IMR-90 (cell line): Measurements from ENCODE around the gene SERPING1. TPM values are rescaled to one million over a fixed set of nuclear protein-coding genes. Genes with fewer than 3 reads are reported as not detected.
A peak's percentile ranks its signal among the peaks of the same experiment; 100 is the strongest.

ENCODE experiments used
- ATAC-seq: fragments of 200-7000 bp; cut with Tn5 transposase; 2 replicates; pipeline ENCODE4 v1.9.1; 2020; ENCODE audit warnings: low read depth, mild to moderate bottlenecking, moderate library complexity
- BruUV-seq: library from RNA; stranded (reverse); fragments of 400-500 nt; replicated peaks from 2 replicates; lab custom pipeline; 2021; lab: Mats Ljungman, UMichigan
- CTCF ChIA-PET: fragments of 300-600 bp; formaldehyde crosslinking; extraction: SDS; loops from one replicate; lab custom pipeline; 2021; ENCODE audit warnings: antibody characterized with exemption; lab: Yijun Ruan, JAX
- POLR2A ChIA-PET: fragments of 300-600 bp; sonication (Branson Sonifier 250); formaldehyde crosslinking; loops from one replicate; lab custom pipeline; 2022; ENCODE audit warnings: antibody characterized with exemption; ENCODE audit not compliant: unreplicated experiment; lab: Charles Lee
- DNase-seq: peaks from one replicate; pipeline ENCODE4 v3.0.0; 2013
- H2AFZ ChIP-seq: replicated peaks from 2 replicates; pipeline ENCODE3; 2013; ENCODE audit warnings: low read length, mild to moderate bottlenecking; ENCODE audit not compliant: poor library complexity
- H2AK5ac ChIP-seq: 2 replicates; pipeline ENCODE4 v1.6.1; 2013; ENCODE audit warnings: low read depth, low read length, inconsistent platforms
- H2AK9ac ChIP-seq: replicated peaks from 2 replicates; pipeline ENCODE3; 2013; ENCODE audit warnings: mild to moderate bottlenecking, low read depth, low read length, moderate library complexity; ENCODE audit not compliant: poor library complexity
- H2BK120ac ChIP-seq: 2 replicates; pipeline ENCODE4 v1.6.1; 2013; ENCODE audit warnings: low read depth, low read length, inconsistent platforms
- H2BK15ac ChIP-seq: 3 replicates; pipeline ENCODE4 v1.6.1; 2013; ENCODE audit warnings: low read depth, low read length, inconsistent platforms
- H2BK20ac ChIP-seq: 2 replicates; pipeline ENCODE4 v1.6.1; 2013; ENCODE audit warnings: low read depth, mild to moderate bottlenecking, inconsistent platforms, low read length, moderate library complexity
- H2BK5ac ChIP-seq: 2 replicates; pipeline ENCODE4 v1.6.1; 2013; ENCODE audit warnings: mild to moderate bottlenecking, low read depth, low read length, inconsistent platforms; ENCODE audit not compliant: poor library complexity, severe bottlenecking
- H3K14ac ChIP-seq: replicated peaks from 2 replicates; pipeline ENCODE4 v1.6.1; 2013; ENCODE audit warnings: low read depth, low read length, inconsistent platforms
- H3K18ac ChIP-seq: 2 replicates; pipeline ENCODE4 v1.6.1; 2013; ENCODE audit warnings: low read depth, low read length, control low read depth
- H3K23ac ChIP-seq: 2 replicates; pipeline ENCODE4 v1.6.1; 2013; ENCODE audit warnings: low read depth, low read length, inconsistent platforms
- H3K27ac ChIP-seq: 2 replicates; pipeline ENCODE4 v1.5.1; 2013; ENCODE audit warnings: mild to moderate bottlenecking, control low read depth, low read length; ENCODE audit not compliant: insufficient read depth
- H3K27me3 ChIP-seq: 2 replicates; pipeline ENCODE4 v1.6.1; 2013; ENCODE audit warnings: low read length; ENCODE audit not compliant: control insufficient read depth, insufficient read depth
- H3K36me3 ChIP-seq: 2 replicates; pipeline ENCODE4 v1.6.1; 2013; ENCODE audit warnings: low read length, mixed read lengths; ENCODE audit not compliant: control insufficient read depth, insufficient read depth
- H3K4ac ChIP-seq: 2 replicates; pipeline ENCODE4 v1.6.1; 2013; ENCODE audit warnings: low read depth, low read length, inconsistent platforms
- H3K4me1 ChIP-seq: 2 replicates; pipeline ENCODE4 v1.6.1; 2013; ENCODE audit warnings: low read length, mixed read lengths; ENCODE audit not compliant: control insufficient read depth, insufficient read depth
- H3K4me2 ChIP-seq: 2 replicates; pipeline ENCODE4 v1.6.1; 2013; ENCODE audit warnings: low read depth, mild to moderate bottlenecking, control low read depth, low read length, moderate library complexity
- H3K4me3 ChIP-seq: 2 replicates; pipeline ENCODE4 v1.5.1; 2013; ENCODE audit warnings: low read depth, mild to moderate bottlenecking, control low read depth, low read length, moderate library complexity; ENCODE audit not compliant: insufficient read depth
- H3K56ac ChIP-seq: 2 replicates; pipeline ENCODE4 v1.6.1; 2013; ENCODE audit warnings: low read length, inconsistent platforms; ENCODE audit not compliant: insufficient read depth; ENCODE audit errors: extremely low read depth
- H3K79me1 ChIP-seq, 2 experiments: 2 replicates each; pipeline ENCODE4 v1.6.1; 2013; ENCODE audit warnings: low read length in 2 of 2, inconsistent platforms in 1 of 2, low read depth in 1 of 2
- H3K9ac ChIP-seq: 2 replicates; pipeline ENCODE4 v1.6.1; 2013; ENCODE audit warnings: low read depth, low read length, control low read depth
- H3K9me1 ChIP-seq: 2 replicates; pipeline ENCODE4 v1.6.1; 2013; ENCODE audit warnings: low read length, inconsistent platforms; ENCODE audit not compliant: insufficient read depth
- H3K9me3 ChIP-seq: 2 replicates; pipeline ENCODE4 v1.6.1; 2013; ENCODE audit warnings: low read length; ENCODE audit not compliant: control insufficient read depth, insufficient read depth
- H4K20me1 ChIP-seq: 2 replicates; pipeline ENCODE4 v1.6.1; 2013; ENCODE audit warnings: low read length, inconsistent platforms; ENCODE audit not compliant: insufficient read depth
- H4K5ac ChIP-seq: 2 replicates; pipeline ENCODE4 v1.6.1; 2013; ENCODE audit warnings: mild to moderate bottlenecking, low read depth, low read length, control low read depth
- H4K8ac ChIP-seq, 2 experiments: 2 replicates each; pipeline ENCODE4 v1.6.1; 2013; ENCODE audit warnings: low read depth in 2 of 2, low read length in 2 of 2, control low read depth in 1 of 2, inconsistent platforms in 1 of 2
- H4K91ac ChIP-seq: 2 replicates; pipeline ENCODE4 v1.6.1; 2013; ENCODE audit warnings: low read depth, low read length, inconsistent platforms; ENCODE audit not compliant: insufficient read depth
- BHLHE40 ChIP-seq: fragments of 150-350 bp; IDR thresholded peaks from 2 replicates; pipeline ENCODE4 v1.6.1; 2016; ENCODE audit warnings: mild to moderate bottlenecking, low read depth, low read length
- CHD1 ChIP-seq: IDR thresholded peaks from 2 replicates; pipeline ENCODE4 v1.6.1; 2012; ENCODE audit warnings: low read depth, low read length, improper control_type of control experiment
- FOS ChIP-seq: fragments of 150-350 bp; IDR thresholded peaks from 2 replicates; pipeline ENCODE4 v1.6.1; 2016; ENCODE audit warnings: low read depth, low read length
- MAFK ChIP-seq: IDR thresholded peaks from 2 replicates; pipeline ENCODE4 v1.6.1; 2012; ENCODE audit warnings: low read depth, low read length, improper control_type of control experiment
- MAZ ChIP-seq: IDR thresholded peaks from 2 replicates; pipeline ENCODE4 v1.6.1; 2012; ENCODE audit warnings: low read depth, mild to moderate bottlenecking, low read length, improper control_type of control experiment, moderate library complexity, borderline replicate concordance
- NFE2L2 ChIP-seq: fragments of 150-350 bp; IDR thresholded peaks from 2 replicates; pipeline ENCODE4 v1.6.1; 2016; ENCODE audit warnings: low read depth, mild to moderate bottlenecking, low read length
- POLR2A ChIP-seq: IDR thresholded peaks from 2 replicates; pipeline ENCODE4 v1.6.1; 2012; ENCODE audit warnings: mild to moderate bottlenecking, low read depth, low read length
- RAD21 ChIP-seq: IDR thresholded peaks from 2 replicates; pipeline ENCODE4 v1.6.1; 2012; ENCODE audit warnings: low read length, improper control_type of control experiment
- RFX5 ChIP-seq: IDR thresholded peaks from 2 replicates; pipeline ENCODE4 v1.8.0; 2012; ENCODE audit warnings: low read depth, mild to moderate bottlenecking, low read length, moderate library complexity
- SMC3 ChIP-seq: fragments of 150-350 bp; IDR thresholded peaks from 2 replicates; pipeline ENCODE4 v1.6.1; 2016; ENCODE audit warnings: low read depth, mild to moderate bottlenecking, antibody characterized with exemption, low read length, moderate library complexity
- WGBS, 2 experiments: methylation state at CpG; one replicate each; pipeline versions ENCODE4 v1.1.5 to v1.1.7; 2013; ENCODE audit warnings: missing lambda C conversion rate in 2 of 2; ENCODE audit not compliant: insufficient read length in 1 of 2; ENCODE audit errors: extremely low coverage in 2 of 2; 5-methylcytosine and 5-hydroxymethylcytosine counted together
- dilution Hi-C: fragments of 300-500 bp; cut with HindIII; formaldehyde crosslinking; loops from one replicate; pipeline ENCODE4 v1.14.3; 2018; ENCODE audit warnings: low sequenced_read_pairs; ENCODE audit not compliant: unreplicated experiment
- in situ Hi-C: fragments of 300-500 bp; cut with MboI; formaldehyde crosslinking; loops from 3 replicates; pipeline ENCODE4 v1.14.3; 2019; ENCODE audit warnings: low sequenced_read_pairs, inconsistent platforms, mixed read lengths
- intact Hi-C: fragments of 100-400 bp; cut with micrococcal nuclease; formaldehyde crosslinking; loops from 2 replicates; pipeline ENCODE4 v1.10.0; 2022
- polyA plus RNA-seq, 3 experiments: library from polyadenylated mRNA; depleted of rRNA; stranded (reverse); fragments of >200 nt; gene quantifications; 2 replicates each; pipeline ENCODE4 v1.2.3, GENCODE V29; 2012; ENCODE audit warnings: low replicate concordance in 1 of 3
- total RNA-seq: library from RNA; depleted of rRNA; stranded (reverse); fragments of >200 nt; gene quantifications from 2 replicates; pipeline ENCODE4 v1.2.3, GENCODE V29; 2012
- TF ChIP-seq, protein P1 (sequence below): fragments of 150-350 bp; IDR thresholded peaks from 2 replicates; pipeline ENCODE4 v1.6.1; 2017; ENCODE audit warnings: mild to moderate bottlenecking, antibody characterized with exemption, low read length, low read depth
- TF ChIP-seq, protein P2 (sequence below): conservative IDR thresholded peaks from 2 replicates; pipeline ENCODE4 v1.5.1; 2012; ENCODE audit warnings: mild to moderate bottlenecking, low read depth, low read length, improper control_type of control experiment
- TF ChIP-seq, protein P3 (sequence below): fragments of 150-350 bp; IDR thresholded peaks from 2 replicates; pipeline ENCODE4 v1.6.1; 2016; ENCODE audit warnings: low read depth, mild to moderate bottlenecking, low read length, moderate library complexity, borderline replicate concordance

SERPING1 gene
- total and polyA plus RNA-seq, 2 of the 4 experiments (the other 2 are of a cell fraction) = 2.0 to 30.7 TPM

DNA sequence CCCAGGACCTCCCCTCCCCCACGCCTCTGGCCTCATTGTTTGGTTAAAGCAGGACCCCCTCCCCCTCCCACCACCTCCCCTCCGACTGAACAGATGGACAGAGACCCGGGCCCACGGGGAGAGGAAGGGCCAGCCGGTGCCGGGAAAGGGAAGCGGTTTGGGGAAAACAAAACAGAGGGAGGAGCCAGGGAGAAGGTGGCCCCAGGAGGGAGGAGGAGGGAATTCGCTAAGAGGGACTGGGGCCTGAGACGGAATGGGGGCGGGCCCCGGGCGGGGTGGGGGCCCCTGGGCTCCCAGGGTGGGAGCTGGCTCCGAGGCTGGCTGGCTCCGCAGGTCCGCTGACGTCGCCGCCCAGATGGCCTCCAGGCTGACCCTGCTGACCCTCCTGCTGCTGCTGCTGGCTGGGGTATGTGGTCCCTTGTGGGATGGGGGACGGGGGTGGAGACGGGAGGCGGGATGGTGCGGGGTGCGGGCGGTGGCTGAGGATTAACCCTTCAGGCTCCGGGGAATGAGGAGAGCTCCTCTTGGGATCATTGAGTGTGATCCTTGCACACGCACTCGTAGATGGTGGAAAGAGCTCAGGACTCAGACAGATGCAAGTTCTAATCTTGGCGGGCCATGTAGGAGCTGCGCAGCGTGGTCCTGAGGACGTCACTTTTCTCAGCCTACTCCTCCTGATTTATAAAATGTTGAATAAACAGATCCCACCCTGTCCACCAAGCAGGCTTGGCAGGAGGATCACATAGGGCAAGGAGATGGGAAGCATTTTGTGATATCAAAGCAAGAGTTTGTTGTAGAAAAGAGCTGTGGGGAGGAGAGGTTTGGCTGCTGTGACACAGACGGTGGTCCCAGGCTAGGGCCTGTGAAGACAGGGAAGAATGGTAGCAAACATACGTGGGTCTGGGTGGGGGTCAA is 688 bp downstream of the SERPING1 start:
- in situ Hi-C loops (no loop called here), dilution Hi-C loops (no loop called here), intact Hi-C loops (no loop called here)
- BruUV-seq = no TSS peak
- no peaks in the 10 kb centered on the region for H3K9me3 ChIP-seq
- H3K4me3 ChIP-seq = peak overlapping the region; percentile 57
- H3K14ac ChIP-seq = peak overlapping the region; percentile 20; the same call in 1 of the 2 replicates
- H2AK9ac ChIP-seq = no peak overlapping the region
- H2AK5ac ChIP-seq = peak overlapping the region; percentile 31; the same call in 1 of the 2 replicates
- no peaks in the 10 kb centered on the region for H3K9me1 ChIP-seq
- H3K4ac ChIP-seq = peak overlapping the region; percentile 63
- H4K5ac ChIP-seq = peak overlapping the region; percentile 58
- no peaks in the 10 kb centered on the region for H4K20me1 ChIP-seq
- H2AFZ ChIP-seq = peak overlapping the region; percentile 63
- peak overlapping the region; percentile 79 for H3K4me2 ChIP-seq
- CTCF ChIA-PET = interaction anchor here (0.6 to 1.1 kb wide), 3 partner anchors 13 to 31 kb away, joined by 3 read pairs; partner anchors contain the start of gene UBE2L6
- peaks cover 5% of the 10 kb centered on the region; the same call in 1 of the 2 replicates for H3K4me1 ChIP-seq
- H3K23ac ChIP-seq = no peak overlapping the region
- H3K9ac ChIP-seq = peak overlapping the region; percentile 63
- 0 out of 3 replicates have a peak overlapping the region, but pooled peaks have one; percentile 33 for H2BK15ac ChIP-seq
- peak overlapping the region; percentile 43 for H2BK120ac ChIP-seq
- peak; percentile 24 for DNase-seq
- 0% methylated on average over 10 of the region's 33 CpGs; no CpG with 5 or more reads in 1 of the 2 experiments for WGBS, 2 experiments
- no peaks in the 10 kb centered on the region; a peak in 1 of 4 replicates for H3K79me1 ChIP-seq
- H4K91ac ChIP-seq = peak overlapping the region; percentile 31
- no peak overlapping the region for H3K56ac ChIP-seq
- no peak overlapping the region for H2BK20ac ChIP-seq
- peak; percentile 89 for ATAC-seq
- H3K27ac ChIP-seq = peak overlapping the region; percentile 60
- peaks cover 16% of the 10 kb centered on the region for H3K27me3 ChIP-seq
- H4K8ac ChIP-seq = peak overlapping the region; percentile 64 to 66; a peak in 3 of 4 replicates
- H3K36me3 ChIP-seq = peaks cover 2% of the 10 kb centered on the region
- POLR2A ChIA-PET = no interaction called here
- peak overlapping the region; percentile 44 for H3K18ac ChIP-seq
- H2BK5ac ChIP-seq = peak overlapping the region; percentile 6
- TF ChIP-seq SMC3 (no peak), FOS (no peak), MAFK (no peak), CHD1 (no peak), RFX5 (no peak), POLR2A (no peak), NFE2L2 (no peak), BHLHE40 (no peak), RAD21 (no peak), MAZ (no peak)
- TF ChIP-seq, protein P1, sequence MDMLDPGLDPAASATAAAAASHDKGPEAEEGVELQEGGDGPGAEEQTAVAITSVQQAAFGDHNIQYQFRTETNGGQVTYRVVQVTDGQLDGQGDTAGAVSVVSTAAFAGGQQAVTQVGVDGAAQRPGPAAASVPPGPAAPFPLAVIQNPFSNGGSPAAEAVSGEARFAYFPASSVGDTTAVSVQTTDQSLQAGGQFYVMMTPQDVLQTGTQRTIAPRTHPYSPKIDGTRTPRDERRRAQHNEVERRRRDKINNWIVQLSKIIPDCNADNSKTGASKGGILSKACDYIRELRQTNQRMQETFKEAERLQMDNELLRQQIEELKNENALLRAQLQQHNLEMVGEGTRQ = no peak
- TF ChIP-seq, protein P2, sequence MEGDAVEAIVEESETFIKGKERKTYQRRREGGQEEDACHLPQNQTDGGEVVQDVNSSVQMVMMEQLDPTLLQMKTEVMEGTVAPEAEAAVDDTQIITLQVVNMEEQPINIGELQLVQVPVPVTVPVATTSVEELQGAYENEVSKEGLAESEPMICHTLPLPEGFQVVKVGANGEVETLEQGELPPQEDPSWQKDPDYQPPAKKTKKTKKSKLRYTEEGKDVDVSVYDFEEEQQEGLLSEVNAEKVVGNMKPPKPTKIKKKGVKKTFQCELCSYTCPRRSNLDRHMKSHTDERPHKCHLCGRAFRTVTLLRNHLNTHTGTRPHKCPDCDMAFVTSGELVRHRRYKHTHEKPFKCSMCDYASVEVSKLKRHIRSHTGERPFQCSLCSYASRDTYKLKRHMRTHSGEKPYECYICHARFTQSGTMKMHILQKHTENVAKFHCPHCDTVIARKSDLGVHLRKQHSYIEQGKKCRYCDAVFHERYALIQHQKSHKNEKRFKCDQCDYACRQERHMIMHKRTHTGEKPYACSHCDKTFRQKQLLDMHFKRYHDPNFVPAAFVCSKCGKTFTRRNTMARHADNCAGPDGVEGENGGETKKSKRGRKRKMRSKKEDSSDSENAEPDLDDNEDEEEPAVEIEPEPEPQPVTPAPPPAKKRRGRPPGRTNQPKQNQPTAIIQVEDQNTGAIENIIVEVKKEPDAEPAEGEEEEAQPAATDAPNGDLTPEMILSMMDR = no peak
- TF ChIP-seq, protein P3, sequence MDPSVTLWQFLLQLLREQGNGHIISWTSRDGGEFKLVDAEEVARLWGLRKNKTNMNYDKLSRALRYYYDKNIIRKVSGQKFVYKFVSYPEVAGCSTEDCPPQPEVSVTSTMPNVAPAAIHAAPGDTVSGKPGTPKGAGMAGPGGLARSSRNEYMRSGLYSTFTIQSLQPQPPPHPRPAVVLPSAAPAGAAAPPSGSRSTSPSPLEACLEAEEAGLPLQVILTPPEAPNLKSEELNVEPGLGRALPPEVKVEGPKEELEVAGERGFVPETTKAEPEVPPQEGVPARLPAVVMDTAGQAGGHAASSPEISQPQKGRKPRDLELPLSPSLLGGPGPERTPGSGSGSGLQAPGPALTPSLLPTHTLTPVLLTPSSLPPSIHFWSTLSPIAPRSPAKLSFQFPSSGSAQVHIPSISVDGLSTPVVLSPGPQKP = no peak
